ENCODE measurements around the gene TNK1. TPM values are rescaled to one million over a fixed set of nuclear protein-coding genes. Genes with fewer than 3 reads are reported as not detected.

Gene TNK1
- total RNA-seq, 1 donor from 2014 or later: 9.9 TPM

DNA sequence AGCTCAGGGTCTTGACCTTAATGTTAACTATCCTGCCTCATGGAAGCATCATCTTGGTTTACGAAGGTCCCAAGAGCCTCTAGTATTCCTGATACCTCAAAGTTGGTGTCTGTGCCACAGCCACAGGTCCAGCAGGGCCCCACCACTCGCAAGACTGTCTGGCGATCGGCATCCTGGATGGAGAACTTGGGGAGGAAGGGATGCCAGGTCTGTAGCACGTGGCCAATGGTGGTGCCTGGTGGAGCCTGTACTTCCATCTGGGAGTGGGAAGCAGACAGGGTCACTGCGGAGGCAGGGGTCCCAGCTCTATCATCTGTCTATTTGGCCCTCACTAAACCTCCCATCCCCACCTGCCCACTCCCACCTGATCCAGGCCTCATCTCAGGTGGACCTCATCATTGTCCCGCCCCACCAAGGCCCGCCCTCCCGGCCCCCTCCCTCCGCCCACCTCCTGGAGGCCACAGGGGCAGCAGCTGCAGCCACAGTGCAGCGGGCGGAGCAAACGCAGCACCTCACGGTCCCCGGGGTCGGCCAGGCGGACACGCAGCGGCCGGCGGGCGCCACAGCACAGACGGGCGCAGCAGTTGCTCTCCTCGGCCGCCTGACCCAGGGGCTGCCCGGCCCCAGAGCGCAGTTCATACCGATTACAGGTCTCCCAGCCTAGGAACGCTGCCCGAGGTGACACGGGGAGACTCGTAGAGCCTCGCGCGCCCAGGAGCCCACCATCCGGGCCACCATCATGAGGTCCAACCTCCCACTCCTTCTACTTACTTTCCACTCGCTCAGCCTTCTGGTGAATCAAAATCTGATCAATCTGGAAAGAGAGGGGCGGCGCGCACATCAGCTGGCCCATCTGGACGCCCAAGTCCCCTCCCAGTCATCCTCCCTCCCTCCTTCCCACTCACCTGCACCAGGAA, 12.1 kb downstream of the TNK1 start:
- peaks cover 16% of the 10 kb centered on the region for H3K36me3 Mint-ChIP-seq
- TF ChIP-seq, protein P1, sequence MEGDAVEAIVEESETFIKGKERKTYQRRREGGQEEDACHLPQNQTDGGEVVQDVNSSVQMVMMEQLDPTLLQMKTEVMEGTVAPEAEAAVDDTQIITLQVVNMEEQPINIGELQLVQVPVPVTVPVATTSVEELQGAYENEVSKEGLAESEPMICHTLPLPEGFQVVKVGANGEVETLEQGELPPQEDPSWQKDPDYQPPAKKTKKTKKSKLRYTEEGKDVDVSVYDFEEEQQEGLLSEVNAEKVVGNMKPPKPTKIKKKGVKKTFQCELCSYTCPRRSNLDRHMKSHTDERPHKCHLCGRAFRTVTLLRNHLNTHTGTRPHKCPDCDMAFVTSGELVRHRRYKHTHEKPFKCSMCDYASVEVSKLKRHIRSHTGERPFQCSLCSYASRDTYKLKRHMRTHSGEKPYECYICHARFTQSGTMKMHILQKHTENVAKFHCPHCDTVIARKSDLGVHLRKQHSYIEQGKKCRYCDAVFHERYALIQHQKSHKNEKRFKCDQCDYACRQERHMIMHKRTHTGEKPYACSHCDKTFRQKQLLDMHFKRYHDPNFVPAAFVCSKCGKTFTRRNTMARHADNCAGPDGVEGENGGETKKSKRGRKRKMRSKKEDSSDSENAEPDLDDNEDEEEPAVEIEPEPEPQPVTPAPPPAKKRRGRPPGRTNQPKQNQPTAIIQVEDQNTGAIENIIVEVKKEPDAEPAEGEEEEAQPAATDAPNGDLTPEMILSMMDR (IDR thresholded peaks at IDR 0.05; ENCODE audit: unreplicated experiment): no peak
- peak overlapping the region; percentile 90 for H3K4me3 Mint-ChIP-seq
- H3K27me3 Mint-ChIP-seq (ENCODE audit: low read depth): no peaks in the 10 kb centered on the region
- DNase-seq (ENCODE audit: low spot score in 2 of 2, unreplicated experiment in 2 of 2): no peak
- H3K27ac Mint-ChIP-seq: peak overlapping the region; percentile 66
- H3K9me3 Mint-ChIP-seq: no peaks in the 10 kb centered on the region
- peaks cover 12% of the 10 kb centered on the region for H3K4me1 Mint-ChIP-seq

DNA sequence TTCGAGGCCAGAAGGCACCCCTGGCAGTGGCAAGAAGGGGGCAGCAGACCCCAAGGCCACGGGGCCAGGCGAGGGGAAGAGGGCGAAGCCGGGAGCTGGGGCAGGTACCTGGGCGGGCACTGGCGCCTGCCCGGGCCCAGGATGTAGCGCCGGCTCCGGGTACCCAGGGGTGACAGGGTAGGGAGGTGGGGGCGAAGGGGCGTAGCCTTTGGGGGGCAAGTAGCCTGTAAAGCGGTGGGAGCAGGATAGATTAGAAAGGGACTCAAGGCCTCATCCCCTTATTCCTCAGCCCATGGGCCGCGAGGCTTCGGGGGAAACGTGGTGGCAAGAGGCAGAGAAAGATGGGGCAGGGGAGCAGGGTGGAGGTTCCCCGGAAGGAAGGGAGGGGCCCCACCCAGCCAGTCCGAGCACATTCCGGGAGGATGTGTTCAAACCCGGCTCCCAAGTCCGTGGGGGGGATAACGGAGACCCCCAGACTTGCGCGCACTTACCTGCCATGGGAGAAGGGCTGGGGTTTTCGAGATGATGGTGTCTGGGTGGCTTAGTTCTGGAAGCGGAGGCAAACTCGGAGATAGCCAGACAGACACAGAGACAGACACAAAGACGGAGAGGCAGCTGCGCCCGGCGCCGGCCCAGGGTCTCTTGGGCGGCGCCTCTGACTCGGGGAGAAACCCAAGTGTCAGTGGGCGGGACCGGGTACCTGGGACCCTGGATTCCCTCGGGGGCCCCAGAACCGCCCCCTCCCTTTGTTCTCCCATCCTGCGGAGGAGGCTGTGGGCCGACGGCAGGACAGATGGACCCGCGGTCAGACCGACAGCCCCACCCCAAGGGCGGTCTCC, 12.9 kb downstream of the TNK1 start:
- no peaks in the 10 kb centered on the region for H3K27me3 Mint-ChIP-seq (ENCODE audit: low read depth)
- H3K9me3 Mint-ChIP-seq: no peaks in the 10 kb centered on the region
- H3K4me3 Mint-ChIP-seq: peak overlapping the region; percentile 90
- peaks cover 16% of the 10 kb centered on the region for H3K36me3 Mint-ChIP-seq
- TF ChIP-seq, protein P1 (IDR thresholded peaks at IDR 0.05; ENCODE audit: unreplicated experiment): no peak
- H3K4me1 Mint-ChIP-seq: peaks cover 12% of the 10 kb centered on the region
- peak overlapping the region; percentile 88 for H3K27ac Mint-ChIP-seq
- DNase-seq (ENCODE audit: low spot score in 2 of 2, unreplicated experiment in 2 of 2): no peak

DNA sequence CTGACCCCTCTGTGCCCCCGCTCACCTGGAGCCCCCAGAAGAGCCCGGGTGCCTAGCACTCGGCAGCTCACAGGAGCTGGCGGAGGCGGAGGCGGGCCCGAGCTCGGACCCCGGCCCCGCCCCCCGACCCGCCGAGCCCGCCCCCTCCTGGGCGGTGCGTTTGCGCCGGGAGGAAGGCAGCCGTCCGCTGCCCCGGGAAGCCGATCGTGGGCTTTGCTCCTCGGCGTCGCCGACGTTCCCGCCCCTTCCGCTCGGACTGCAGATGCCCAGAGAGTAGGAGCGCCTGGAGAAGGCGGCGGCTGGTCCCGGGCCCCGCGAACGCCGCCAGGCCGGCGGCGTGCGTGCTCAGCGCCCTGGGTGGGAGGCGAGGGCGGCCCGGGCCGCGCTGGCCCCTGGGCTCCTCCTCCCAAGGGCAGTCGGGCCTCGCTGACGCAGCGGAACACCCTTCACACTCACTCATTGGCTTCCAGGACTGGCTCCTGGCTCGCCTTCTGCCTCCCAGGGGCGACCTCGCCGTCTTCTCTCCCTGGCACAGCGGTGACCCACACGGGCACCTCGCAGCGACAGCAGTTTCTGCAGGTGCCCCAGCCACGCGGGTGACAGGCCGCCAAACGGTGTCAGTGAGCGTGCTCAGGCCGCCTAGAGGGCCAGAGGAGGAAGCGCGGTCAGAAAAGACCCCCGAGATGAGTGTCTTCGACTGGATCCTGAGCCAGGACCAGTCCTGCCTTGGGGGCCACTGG, 13.7 kb downstream of the TNK1 start, which contains the start of gene PLSCR3:
PLSCR3 (minus strand) TSS at position 74 of the 740 bp plus-strand sequence. CDS start 415 bp downstream, outside the sequence.
- TF ChIP-seq, protein P1 (IDR thresholded peaks at IDR 0.05; ENCODE audit: unreplicated experiment): peak; percentile 49
- Mint-ChIP-seq H3K36me3 (peaks cover 17% of the 10 kb centered on the region), H3K4me3 (peak within 1 kb of the TSS; percentile 90), H3K4me1 (peaks cover 12% of the 10 kb centered on the region), H3K27ac (peak within 1 kb of the TSS; percentile 99), H3K27me3 (ENCODE audit: low read depth) (no peaks in the 10 kb centered on the region), H3K9me3 (no peaks in the 10 kb centered on the region)
- peak; percentile 77 to 87 for DNase-seq (ENCODE audit: low spot score in 2 of 2, unreplicated experiment in 2 of 2)

DNA sequence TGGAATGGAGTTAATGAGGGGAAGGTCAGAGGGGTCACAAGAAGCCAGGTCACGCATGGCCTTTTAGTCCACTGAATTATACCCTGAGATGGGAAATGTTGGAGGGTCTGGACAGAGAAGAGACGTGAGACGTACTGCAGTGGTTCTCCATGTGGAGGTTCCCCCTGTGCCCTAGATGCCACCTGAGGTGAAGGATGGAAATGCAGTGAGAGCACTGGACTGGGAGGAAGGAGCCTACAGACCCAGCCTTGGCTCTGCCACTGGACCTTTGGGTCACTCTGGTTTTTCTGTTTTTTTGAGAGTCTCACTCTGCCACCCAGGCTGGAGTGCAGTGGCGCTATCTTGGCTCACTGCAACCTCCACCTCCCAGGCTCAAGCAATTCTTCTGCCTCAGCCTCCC, 15.3 kb downstream of the TNK1 start:
- TF ChIP-seq, protein P1 (IDR thresholded peaks at IDR 0.05; ENCODE audit: unreplicated experiment): no peak
- H3K4me1 Mint-ChIP-seq: peaks cover 12% of the 10 kb centered on the region
- no peaks in the 10 kb centered on the region for H3K9me3 Mint-ChIP-seq
- no peak for DNase-seq (ENCODE audit: low spot score in 2 of 2, unreplicated experiment in 2 of 2)
- peaks cover 12% of the 10 kb centered on the region for H3K36me3 Mint-ChIP-seq
- H3K27ac Mint-ChIP-seq: no peak overlapping the region
- H3K27me3 Mint-ChIP-seq (ENCODE audit: low read depth): no peaks in the 10 kb centered on the region
- H3K4me3 Mint-ChIP-seq: no peak overlapping the region

DNA sequence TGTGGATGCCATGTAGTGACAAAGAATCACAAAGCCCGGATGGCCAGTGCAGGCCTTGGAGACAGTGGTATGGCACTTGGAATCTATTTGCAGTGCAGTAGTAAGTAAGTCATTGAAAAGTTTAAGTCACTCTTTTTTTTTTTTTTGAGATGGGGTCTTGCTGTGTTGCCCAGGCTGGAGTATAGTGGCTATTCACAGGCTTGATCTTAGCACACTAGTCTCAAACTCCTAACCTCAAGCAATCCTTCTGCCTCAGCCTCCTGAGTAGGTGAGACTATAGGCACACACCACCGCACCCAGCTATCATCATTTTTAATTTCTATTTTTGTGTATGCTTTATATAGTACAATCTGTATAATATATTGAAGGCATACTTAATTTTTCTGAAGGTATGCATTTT, 17.7 kb downstream of the TNK1 start:
- H3K9me3 Mint-ChIP-seq: no peaks in the 10 kb centered on the region
- peaks cover 6% of the 10 kb centered on the region for H3K36me3 Mint-ChIP-seq
- no peak overlapping the region for H3K4me3 Mint-ChIP-seq
- no peaks in the 10 kb centered on the region for H3K27me3 Mint-ChIP-seq (ENCODE audit: low read depth)
- no peak overlapping the region for H3K27ac Mint-ChIP-seq
- peaks cover 12% of the 10 kb centered on the region for H3K4me1 Mint-ChIP-seq
- DNase-seq (ENCODE audit: low spot score in 2 of 2, unreplicated experiment in 2 of 2): no peak
- TF ChIP-seq, protein P1 (IDR thresholded peaks at IDR 0.05; ENCODE audit: unreplicated experiment): no peak

All from mesothelial cell of epicardium (in vitro differentiated cells).